Left ventricle myocardium inferior (tissue), 1 donor: ENCODE measurements around the gene GUCD1. TPM values are rescaled to one million over a fixed set of nuclear protein-coding genes. Genes with fewer than 3 reads are reported as not detected.
A peak's percentile ranks its signal among the peaks of the same experiment; 100 is the strongest.

ENCODE experiments used
- DNase-seq: peaks from one replicate; pipeline ENCODE4 v3.0.0-alpha.2; 2020
- H3K27ac ChIP-seq: fragments of 200-600 bp; replicated peaks from 2 replicates; pipeline ENCODE4 v1.8.0; 2021
- H3K27me3 ChIP-seq: fragments of 200-600 bp; 2 replicates; pipeline ENCODE4 v1.8.0; 2021; ENCODE audit warnings: low read depth
- H3K36me3 ChIP-seq: fragments of 200-600 bp; 2 replicates; pipeline ENCODE4 v1.8.0; 2021
- H3K4me1 ChIP-seq: fragments of 200-600 bp; 2 replicates; pipeline ENCODE4 v1.8.0; 2021
- H3K4me3 ChIP-seq: fragments of 200-600 bp; 2 replicates; pipeline ENCODE4 v1.8.0; 2021; ENCODE audit warnings: mild to moderate bottlenecking, moderate library complexity
- H3K9me3 ChIP-seq: fragments of 200-600 bp; replicated peaks from 2 replicates; pipeline ENCODE4 v1.8.0; 2021
- intact Hi-C: fragments of 100-400 bp; cut with micrococcal nuclease; formaldehyde crosslinking; loops from one replicate; pipeline ENCODE4 v1.11.0; 2022
- total RNA-seq: library from RNA; stranded (reverse); fragmentation: NEBNext Ultra II Directional; extraction: Animal tissue kit (Norgen Biotek cat#: 25700); gene quantifications from one replicate; pipeline ENCODE4 v1.2.1, GENCODE V29; 2021
- TF ChIP-seq, protein P1 (sequence below): fragments of 200-600 bp; IDR thresholded peaks from 2 replicates; pipeline ENCODE4 v1.8.0; 2021; ENCODE audit warnings: antibody characterized with exemption, mild to moderate bottlenecking, borderline replicate concordance
- donor health status: DM: no; HTN: yes; CAD: no; lungs with severe emphysema.

The GUCD1 gene
- total RNA-seq, 1 donor from 2014 or later = 203 TPM

DNA sequence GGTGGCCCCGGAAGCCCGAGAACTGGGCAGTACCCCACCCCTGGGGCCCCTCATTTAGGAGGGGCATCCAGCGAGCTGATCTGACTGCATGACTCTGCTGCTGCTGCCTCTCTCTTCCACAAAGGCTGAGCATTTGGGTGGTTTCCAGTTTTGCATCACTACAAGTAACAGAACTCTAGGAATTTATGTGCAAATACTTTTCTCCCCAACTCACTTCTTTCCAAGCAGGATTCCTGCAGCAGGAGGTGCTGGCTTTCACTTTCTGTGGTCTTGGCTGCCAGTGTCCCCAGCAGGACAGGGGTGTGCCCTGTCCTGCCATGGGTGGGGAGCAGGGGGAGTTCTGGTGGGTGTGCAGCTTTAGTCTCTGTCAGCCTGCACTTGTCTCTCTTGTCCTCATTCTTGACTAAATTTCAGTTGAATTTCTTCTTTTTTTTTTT lies 38.6 kb downstream of the GUCD1 start:
- no peak for DNase-seq
- no peaks in the 10 kb centered on the region for H3K27me3 ChIP-seq
- peaks cover 18% of the 10 kb centered on the region for H3K4me1 ChIP-seq
- TF ChIP-seq, protein P1, sequence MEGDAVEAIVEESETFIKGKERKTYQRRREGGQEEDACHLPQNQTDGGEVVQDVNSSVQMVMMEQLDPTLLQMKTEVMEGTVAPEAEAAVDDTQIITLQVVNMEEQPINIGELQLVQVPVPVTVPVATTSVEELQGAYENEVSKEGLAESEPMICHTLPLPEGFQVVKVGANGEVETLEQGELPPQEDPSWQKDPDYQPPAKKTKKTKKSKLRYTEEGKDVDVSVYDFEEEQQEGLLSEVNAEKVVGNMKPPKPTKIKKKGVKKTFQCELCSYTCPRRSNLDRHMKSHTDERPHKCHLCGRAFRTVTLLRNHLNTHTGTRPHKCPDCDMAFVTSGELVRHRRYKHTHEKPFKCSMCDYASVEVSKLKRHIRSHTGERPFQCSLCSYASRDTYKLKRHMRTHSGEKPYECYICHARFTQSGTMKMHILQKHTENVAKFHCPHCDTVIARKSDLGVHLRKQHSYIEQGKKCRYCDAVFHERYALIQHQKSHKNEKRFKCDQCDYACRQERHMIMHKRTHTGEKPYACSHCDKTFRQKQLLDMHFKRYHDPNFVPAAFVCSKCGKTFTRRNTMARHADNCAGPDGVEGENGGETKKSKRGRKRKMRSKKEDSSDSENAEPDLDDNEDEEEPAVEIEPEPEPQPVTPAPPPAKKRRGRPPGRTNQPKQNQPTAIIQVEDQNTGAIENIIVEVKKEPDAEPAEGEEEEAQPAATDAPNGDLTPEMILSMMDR = no peak
- no peaks in the 10 kb centered on the region for H3K36me3 ChIP-seq
- no peak overlapping the region for H3K27ac ChIP-seq
- H3K4me3 ChIP-seq = no peak overlapping the region
- intact Hi-C loops = no loop called here
- H3K9me3 ChIP-seq = no peaks in the 10 kb centered on the region

DNA sequence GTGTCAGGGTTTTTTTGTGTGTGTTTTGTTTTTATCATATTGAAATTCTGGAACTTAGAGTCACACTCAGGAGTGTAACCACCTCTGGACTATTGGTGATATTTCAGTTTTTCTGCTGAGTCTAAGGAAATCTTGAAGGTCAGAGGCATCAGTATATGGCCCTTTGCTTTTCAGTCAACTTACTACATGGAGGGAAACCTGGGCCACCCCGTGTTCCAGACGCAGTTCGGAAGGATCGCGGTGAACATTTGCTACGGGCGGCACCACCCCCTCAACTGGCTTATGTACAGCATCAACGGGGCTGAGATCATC lies 40.0 kb downstream of the GUCD1 start:
- Histone ChIP-seq H3K4me3 (no peak overlapping the region), H3K27ac (no peak overlapping the region), H3K27me3 (no peaks in the 10 kb centered on the region), H3K9me3 (no peaks in the 10 kb centered on the region), H3K4me1 (peaks cover 32% of the 10 kb centered on the region), H3K36me3 (no peaks in the 10 kb centered on the region)
- intact Hi-C loops = no loop called here
- TF ChIP-seq, protein P1 = no peak
- no peak for DNase-seq

DNA sequence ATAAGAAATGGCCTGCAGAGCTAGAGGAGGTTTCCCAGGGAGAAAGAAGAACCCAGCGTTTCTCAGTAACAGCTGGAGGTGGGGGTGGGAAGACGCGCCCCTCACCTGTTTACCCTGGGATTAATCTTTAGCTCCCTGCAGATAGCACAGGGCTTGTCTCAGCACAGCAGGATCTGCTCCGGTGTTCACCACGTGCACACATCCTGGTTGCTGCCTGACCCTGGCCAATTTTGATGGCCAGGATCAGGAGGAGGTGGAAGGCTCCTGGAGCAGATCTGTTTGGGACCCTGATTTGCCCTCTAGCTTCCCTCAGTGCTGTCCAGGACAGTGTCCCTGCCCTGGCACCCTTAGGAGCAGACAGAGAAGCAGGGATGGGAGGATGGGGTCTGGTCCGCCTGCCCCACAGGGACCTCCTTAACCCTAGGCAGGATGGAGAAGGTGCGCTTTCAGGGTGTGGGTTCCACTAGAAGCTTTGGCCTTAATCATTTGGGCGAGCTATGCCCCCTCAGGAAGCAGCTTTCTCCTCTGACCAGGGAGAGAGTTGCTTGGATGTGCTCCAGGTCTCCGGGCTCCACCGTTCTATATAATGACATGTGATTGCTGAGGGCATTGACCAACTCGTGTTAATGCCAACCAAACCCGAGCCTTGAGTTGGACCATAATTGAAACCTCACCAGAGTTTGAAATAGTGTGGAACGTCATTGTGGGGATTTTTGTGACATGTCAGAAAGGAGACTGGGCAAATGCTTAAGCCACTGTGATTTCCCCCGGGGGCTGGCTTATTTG lies 40.5 kb downstream of the GUCD1 start:
- H3K36me3 ChIP-seq = no peaks in the 10 kb centered on the region
- H3K27ac ChIP-seq = no peak overlapping the region
- H3K9me3 ChIP-seq = no peaks in the 10 kb centered on the region
- TF ChIP-seq, protein P1 = no peak
- no peaks in the 10 kb centered on the region for H3K27me3 ChIP-seq
- H3K4me1 ChIP-seq = peaks cover 29% of the 10 kb centered on the region
- intact Hi-C loops = no loop called here
- DNase-seq = no peak
- no peak overlapping the region for H3K4me3 ChIP-seq

DNA sequence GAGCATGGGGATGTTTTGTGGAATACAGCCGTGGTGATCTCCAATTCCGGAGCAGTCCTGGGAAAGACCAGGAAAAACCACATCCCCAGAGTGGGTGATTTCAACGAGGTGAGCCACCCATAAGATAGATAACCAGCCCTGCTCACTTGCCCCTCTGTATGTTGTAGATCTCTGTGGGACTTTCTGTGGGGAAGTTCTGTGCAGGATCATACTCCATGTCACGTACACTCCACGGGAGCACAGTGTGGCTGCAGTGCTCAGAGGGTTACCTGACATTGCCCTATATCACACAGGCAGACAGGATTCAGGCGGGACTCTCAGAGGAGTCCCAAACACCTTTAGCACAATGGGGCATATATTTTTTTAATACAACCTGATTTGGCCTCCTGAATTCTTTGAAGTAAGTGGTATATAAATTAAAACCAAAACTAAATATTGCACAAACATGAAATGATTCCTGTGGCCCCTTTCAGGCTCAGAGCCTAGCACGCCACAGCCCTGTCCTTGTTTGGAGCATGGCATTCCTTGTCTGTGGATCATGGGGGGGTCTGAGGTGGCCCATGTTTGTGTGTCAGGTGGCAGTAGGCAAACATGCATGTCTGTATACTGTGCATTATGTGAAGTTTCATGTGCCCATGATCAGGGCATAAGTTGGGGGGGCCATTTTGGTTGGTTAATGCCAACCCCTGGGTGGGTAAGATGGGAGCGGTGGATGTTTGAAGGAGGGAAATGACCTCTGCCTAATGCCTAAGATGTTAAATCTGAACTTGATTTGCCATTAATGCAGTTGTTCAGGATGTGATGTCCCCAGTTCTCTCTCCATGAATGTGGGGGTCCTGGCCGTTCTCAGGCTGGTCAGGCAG lies 41.3 kb downstream of the GUCD1 start:
- TF ChIP-seq, protein P1 = no peak
- intact Hi-C loops = no loop called here
- Histone ChIP-seq H3K27me3 (no peaks in the 10 kb centered on the region), H3K9me3 (no peaks in the 10 kb centered on the region), H3K4me3 (no peak overlapping the region), H3K4me1 (peaks cover 26% of the 10 kb centered on the region), H3K36me3 (no peaks in the 10 kb centered on the region), H3K27ac (no peak overlapping the region)
- no peak for DNase-seq

DNA sequence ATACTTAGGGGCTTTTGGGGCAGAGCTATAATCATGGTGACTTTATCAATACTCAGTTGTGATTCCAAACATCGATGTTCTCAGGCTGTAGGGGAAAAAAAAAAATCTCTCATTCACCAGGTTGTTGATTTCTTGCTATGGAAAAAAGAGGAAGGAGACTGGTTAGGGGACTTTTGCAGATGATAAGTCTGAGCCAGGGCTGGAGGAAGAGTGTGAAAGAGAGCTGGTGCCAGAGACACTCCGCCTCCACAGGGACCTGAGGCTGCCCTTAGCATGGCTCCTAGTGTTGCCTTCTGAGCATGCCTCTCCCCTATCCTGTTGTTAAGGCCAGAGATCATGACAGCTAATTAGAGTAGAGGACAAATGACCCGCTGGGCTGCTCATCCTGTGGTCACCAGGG lies 42.9 kb downstream of the GUCD1 start:
- H3K27me3 ChIP-seq = no peaks in the 10 kb centered on the region
- TF ChIP-seq, protein P1 = no peak
- H3K9me3 ChIP-seq = no peaks in the 10 kb centered on the region
- H3K27ac ChIP-seq = peak overlapping the region; percentile 15
- H3K4me3 ChIP-seq = no peak overlapping the region
- no peak for DNase-seq
- peaks cover 29% of the 10 kb centered on the region for H3K4me1 ChIP-seq
- intact Hi-C loops = no loop called here
- H3K36me3 ChIP-seq = no peaks in the 10 kb centered on the region
